Measurements from ENCODE around the gene PTPN21.

- no peak for TF ChIP-seq CTCF (IDR thresholded peaks at IDR 0.05; ENCODE audit: low read length)
- no peak for TF ChIP-seq EZH2 (optimal IDR thresholded peaks at IDR 0.05; ENCODE audit: low read depth, low read length)
- no peak for TF ChIP-seq EZH2phosphoT487 (IDR thresholded peaks at IDR 0.05; ENCODE audit: low read length)
Measured at GRCh38 chr14:88417594-88417993, 137.2 kb downstream of the PTPN21 start.

Measured in MM.1S (cell line).